ENCODE results near the gene PALM3. TPM values are rescaled to one million over a fixed set of nuclear protein-coding genes. Genes with fewer than 3 reads are reported as not detected.

PALM3 gene
- total RNA-seq, 1 experiment from 2014 or later, result 3.3 TPM

- TF ChIP-seq ATF3 (IDR thresholded peaks at IDR 0.05) (no peak), EZH2 (IDR thresholded peaks at IDR 0.05) (no peak), YY1 (IDR thresholded peaks at IDR 0.05; ENCODE audit: extremely low read depth, insufficient replicate concordance, low read depth, low read length) (no peak), RAD21 (IDR thresholded peaks at IDR 0.05; ENCODE audit: low read depth) (no peak)
These were observed 19.3 kb upstream of the PALM3 start (continued) for GRCh38 chr19:14080887-14081796.

GRCh38 chr19:14078411-14078810, 16.5 kb upstream of the PALM3 start:
- H3K36me3 ChIP-seq (ENCODE audit: control insufficient read depth in 1 of 2, insufficient read depth in 2 of 2, low read length in 2 of 2), result no peaks in the 10 kb centered on the region
- intact Hi-C loops (cut with micrococcal nuclease), result loop anchor here (10.0 kb wide), 1 partner anchor 294 kb away; no protein-coding TSS in a partner anchor
- ChIA-PET POLR2A (interaction anchor here (0.6 kb wide), 1 partner anchor 220 kb away, joined by 5 read pairs; no protein-coding TSS in a partner anchor), RAD21 (ENCODE audit: low non-redundant PET in 1 of 2, low total read pairs in 2 of 2, uncharacterized antibody in 2 of 2, unreplicated experiment in 2 of 2) (no interaction called here), CTCF (interaction anchor here (0.7 kb wide), 1 partner anchor 37 kb away, joined by 3 read pairs; no protein-coding TSS in a partner anchor)
- H4K20me1 ChIP-seq (ENCODE audit: insufficient read depth), result no peaks in the 10 kb centered on the region
- no peaks in the 10 kb centered on the region for H3K9me3 ChIP-seq (ENCODE audit: control insufficient read depth in 1 of 2, insufficient read depth in 1 of 2, low read depth in 1 of 2, low read length in 2 of 2)
- H3K27me3 ChIP-seq (ENCODE audit: insufficient read depth, low read length), result no peaks in the 10 kb centered on the region
- DNase-seq (ENCODE audit: low read depth, low spot score) (no peak), ATAC-seq (no peak)
- no peak overlapping the region for H3K9ac ChIP-seq (ENCODE audit: low read length)
- no peaks in the 10 kb centered on the region for H3K79me2 ChIP-seq (ENCODE audit: insufficient read depth, low read length)
- H3K4me3 ChIP-seq (replicated peaks in 1 of 2; ENCODE audit: low read depth in 1 of 2, low read length in 2 of 2), result no peak overlapping the region
- peaks cover 10 to 38% of the 10 kb centered on the region in 2 experiments for H3K4me1 ChIP-seq (ENCODE audit: control insufficient read depth in 1 of 2, insufficient read depth in 2 of 2, low read length in 2 of 2)
- no peak overlapping the region for H3K27ac ChIP-seq (ENCODE audit: low read depth, low read length)
- no peak overlapping the region for H3K4me2 ChIP-seq (ENCODE audit: low read length)
- BruUV-seq (replicated peaks), result no TSS peak
- no peak overlapping the region for H2AFZ ChIP-seq (ENCODE audit: low read depth, low read length, poor library complexity, severe bottlenecking)
- TF ChIP-seq CEBPB (IDR thresholded peaks at IDR 0.05; ENCODE audit: low read depth), result no peak
- no peak for TF ChIP-seq POLR2A (IDR thresholded peaks at IDR 0.05; ENCODE audit: borderline replicate concordance, extremely low read depth, insufficient read depth, insufficient read length)
- no peak for TF ChIP-seq MAX (IDR thresholded peaks at IDR 0.05)
- no peak for TF ChIP-seq SP1 (IDR thresholded peaks at IDR 0.05; ENCODE audit: low read depth)
- TF ChIP-seq JUND (IDR thresholded peaks at IDR 0.05), result no peak
- no peak for TF ChIP-seq TCF7L2 (IDR thresholded peaks at IDR 0.05; ENCODE audit: borderline replicate concordance, extremely low read depth, insufficient read depth, insufficient read length)
- no peak for TF ChIP-seq CTCF (IDR thresholded peaks at IDR 0.05 in 2 of 3, conservative IDR thresholded peaks at IDR 0.05 in 1 of 3; ENCODE audit: borderline replicate concordance in 1 of 3, insufficient read depth in 1 of 3, low read depth in 2 of 3, low read length in 2 of 3)
- TF ChIP-seq FOSL1 (IDR thresholded peaks at IDR 0.05; ENCODE audit: low read depth), result no peak
- no peak for TF ChIP-seq EGR1 (IDR thresholded peaks at IDR 0.05; ENCODE audit: low read depth)
- no peak for TF ChIP-seq CBX3 (IDR thresholded peaks at IDR 0.05; ENCODE audit: low read depth)
- no peak for TF ChIP-seq SRF (IDR thresholded peaks at IDR 0.05; ENCODE audit: low read depth)
- TF ChIP-seq SIN3A (IDR thresholded peaks at IDR 0.05; ENCODE audit: low read depth), result no peak
- H3K9me2 ChIP-seq (ENCODE audit: insufficient read depth), result no peaks in the 10 kb centered on the region

All from HCT116 (cell line).